Stimulated activated CD4-positive, alpha-beta T cell treated with anti-CD3 and anti-CD28 coated beads, Interleukin-4, amount 100 ng/mL, for 24 hours (primary cell): Measurements from ENCODE around the gene ADAMTS2.

Experiments used
- DNase-seq: peaks from one replicate; pipeline ENCODE4 v3.0.0-alpha.2; 2020

Gene ADAMTS2

GRCh38 chr5:179309383-179309670, 35.9 kb downstream of the ADAMTS2 start:
- no peak for DNase-seq

GRCh38 chr5:179308563-179309382, 36.5 kb downstream of the ADAMTS2 start:
- DNase-seq = no peak

GRCh38 chr5:179307931-179308471, 37.3 kb downstream of the ADAMTS2 start:
- no peak for DNase-seq

- DNase-seq = no peak
Observed at GRCh38 chr5:179307013-179307800, 38.1 kb downstream of the ADAMTS2 start.

GRCh38 chr5:179306191-179307012, 38.9 kb downstream of the ADAMTS2 start:
- no peak for DNase-seq

GRCh38 chr5:179304871-179305270, 40.4 kb downstream of the ADAMTS2 start:
- no peak for DNase-seq

GRCh38 chr5:179304466-179304865, 40.8 kb downstream of the ADAMTS2 start:
- no peak for DNase-seq

- no peak for DNase-seq
Observed at GRCh38 chr5:179303451-179304200, 41.6 kb downstream of the ADAMTS2 start.

- DNase-seq = no peak
Observed at GRCh38 chr5:179302499-179303185, 42.6 kb downstream of the ADAMTS2 start.

- no peak for DNase-seq
Observed at GRCh38 chr5:179301796-179302195, 43.5 kb downstream of the ADAMTS2 start.

GRCh38 chr5:179301376-179301775, 43.9 kb downstream of the ADAMTS2 start:
- DNase-seq = no peak

GRCh38 chr5:179300581-179301180, 44.6 kb downstream of the ADAMTS2 start:
- no peak for DNase-seq

- DNase-seq = no peak
Observed at GRCh38 chr5:179298181-179298993, 46.9 kb downstream of the ADAMTS2 start.

GRCh38 chr5:179297486-179298180, 47.6 kb downstream of the ADAMTS2 start:
- DNase-seq = no peak

- DNase-seq = no peak
Observed at GRCh38 chr5:179297026-179297425, 48.2 kb downstream of the ADAMTS2 start.

GRCh38 chr5:179296150-179296821, 49.0 kb downstream of the ADAMTS2 start:
- no peak for DNase-seq

GRCh38 chr5:179295778-179296149, 49.5 kb downstream of the ADAMTS2 start:
- no peak for DNase-seq

GRCh38 chr5:179294891-179295777, 50.1 kb downstream of the ADAMTS2 start:
- no peak for DNase-seq
